Mucosa of stomach (tissue), 1 donor: Measurements from ENCODE around the gene FRMPD2.
"Not testable (repeated sequence)": the region's sequence is repeated elsewhere in the genome, so short reads cannot be mapped to it uniquely, and the experiment has no call there.

ENCODE experiments used
- H3K27me3 ChIP-seq: one replicate; pipeline ENCODE4 v1.7.0; 2013; ENCODE audit warnings: mild to moderate bottlenecking, low read length; ENCODE audit not compliant: control insufficient read depth, insufficient read depth
- H3K36me3 ChIP-seq: one replicate; pipeline ENCODE4 v1.7.0; 2013; ENCODE audit warnings: low read length; ENCODE audit not compliant: control insufficient read depth, insufficient read depth
- H3K4me1 ChIP-seq: one replicate; pipeline ENCODE4 v1.7.0; 2013; ENCODE audit warnings: mild to moderate bottlenecking, low read length; ENCODE audit not compliant: control insufficient read depth, insufficient read depth
- H3K4me3 ChIP-seq: one replicate; pipeline ENCODE4 v1.7.0; 2013; ENCODE audit warnings: low read length
- H3K9ac ChIP-seq: one replicate; pipeline ENCODE4 v1.7.0; 2013; ENCODE audit warnings: mild to moderate bottlenecking, low read length, moderate library complexity
- H3K9me3 ChIP-seq: one replicate; pipeline ENCODE4 v1.7.0; 2013; ENCODE audit warnings: mild to moderate bottlenecking, low read length, moderate library complexity; ENCODE audit not compliant: control insufficient read depth
- donor health status: Pancreatic carcinoma.

FRMPD2 gene

DNA sequence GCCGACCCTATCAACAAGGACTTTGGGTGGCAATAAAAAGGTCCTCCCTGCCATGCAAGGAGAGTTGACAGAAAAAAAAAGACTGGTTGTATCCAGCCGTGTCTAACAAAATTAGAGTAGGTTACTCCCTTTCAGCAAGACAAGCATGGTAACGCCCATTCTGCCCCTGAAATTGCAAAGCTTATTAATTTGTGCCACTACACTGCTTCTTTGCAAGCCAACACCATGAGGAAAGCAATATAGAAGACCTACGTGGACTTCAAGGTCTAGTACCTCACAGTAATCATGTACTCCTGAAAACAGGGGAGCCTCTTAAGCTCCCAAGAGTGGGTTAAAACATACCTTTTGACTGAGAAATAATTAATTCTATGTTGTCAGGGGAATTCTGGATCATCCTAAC, 90.3 kb downstream of the FRMPD2 start:
- Histone ChIP-seq H3K9me3 (no peaks in the 10 kb centered on the region), H3K4me3 (no peak overlapping the region), H3K4me1 (no peaks in the 10 kb centered on the region), H3K36me3 (no peaks in the 10 kb centered on the region), H3K9ac (no peak overlapping the region), H3K27me3 (peaks cover 4% of the 10 kb centered on the region)

DNA sequence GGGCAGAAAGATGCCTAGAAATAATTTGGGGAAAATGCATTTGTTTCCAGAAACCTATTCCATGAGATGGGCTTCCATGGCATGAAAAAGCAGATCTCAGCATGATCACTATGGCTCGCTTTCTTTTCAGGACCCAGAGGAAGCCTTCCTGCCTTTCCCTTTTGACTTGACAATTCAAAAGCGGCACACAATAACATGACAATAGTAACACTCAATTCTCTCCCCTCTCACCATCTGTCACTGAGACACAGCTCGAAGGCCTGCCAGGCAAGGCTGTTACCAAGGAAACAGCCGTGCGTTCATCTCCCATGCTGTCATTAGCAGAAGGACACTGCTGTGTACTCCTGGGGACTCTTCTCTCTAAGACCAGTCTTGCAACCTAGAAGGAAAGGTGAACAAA, 101.8 kb downstream of the FRMPD2 start:
- H3K27me3 ChIP-seq, H3K9me3 ChIP-seq, H3K9ac ChIP-seq, H3K36me3 ChIP-seq, H3K4me3 ChIP-seq, H3K4me1 ChIP-seq: not testable (repeated sequence)

DNA sequence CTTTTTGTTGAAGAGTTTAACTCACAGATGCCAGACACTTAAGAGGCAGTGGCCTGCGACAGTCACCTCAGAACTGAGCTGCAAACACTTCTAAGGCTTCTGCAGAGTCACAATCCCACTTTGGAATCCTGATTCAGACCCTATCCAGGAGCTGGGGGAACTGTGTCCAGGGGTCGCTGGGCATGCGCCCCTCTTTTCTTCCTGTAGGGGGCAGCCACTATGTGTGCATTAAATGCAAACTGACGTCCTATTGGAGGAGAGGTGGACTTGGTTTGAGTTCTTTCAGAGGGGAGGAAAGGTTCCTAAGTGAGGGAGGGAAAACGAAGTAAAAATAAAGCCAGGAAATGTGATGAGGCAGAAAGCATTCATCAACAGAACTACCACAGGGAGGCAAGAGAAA, 113.8 kb downstream of the FRMPD2 start:
- not testable (repeated sequence) for H3K4me1 ChIP-seq, H3K9me3 ChIP-seq, H3K4me3 ChIP-seq, H3K9ac ChIP-seq, H3K36me3 ChIP-seq, H3K27me3 ChIP-seq

DNA sequence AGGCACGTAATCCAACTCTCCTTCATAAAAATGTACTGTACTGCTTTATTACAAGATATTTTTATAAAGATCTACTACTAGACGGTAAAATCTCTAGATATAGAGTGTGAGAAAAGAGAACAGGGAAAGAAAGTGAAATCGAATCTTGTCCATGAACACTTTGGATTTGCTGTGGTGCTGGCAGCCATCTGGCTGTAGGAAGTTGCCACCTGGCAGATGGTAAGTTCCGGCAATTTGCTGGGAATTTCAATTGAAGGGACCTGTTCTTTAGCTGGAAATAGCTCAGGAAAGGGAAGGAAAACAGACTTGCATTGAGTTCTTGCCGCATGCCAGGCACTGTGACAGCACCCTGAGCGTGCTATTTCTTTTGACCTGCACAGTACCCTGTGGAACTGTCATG, 114.3 kb downstream of the FRMPD2 start:
- H3K4me3 ChIP-seq, H3K4me1 ChIP-seq, H3K27me3 ChIP-seq, H3K36me3 ChIP-seq, H3K9me3 ChIP-seq, H3K9ac ChIP-seq: not testable (repeated sequence)

DNA sequence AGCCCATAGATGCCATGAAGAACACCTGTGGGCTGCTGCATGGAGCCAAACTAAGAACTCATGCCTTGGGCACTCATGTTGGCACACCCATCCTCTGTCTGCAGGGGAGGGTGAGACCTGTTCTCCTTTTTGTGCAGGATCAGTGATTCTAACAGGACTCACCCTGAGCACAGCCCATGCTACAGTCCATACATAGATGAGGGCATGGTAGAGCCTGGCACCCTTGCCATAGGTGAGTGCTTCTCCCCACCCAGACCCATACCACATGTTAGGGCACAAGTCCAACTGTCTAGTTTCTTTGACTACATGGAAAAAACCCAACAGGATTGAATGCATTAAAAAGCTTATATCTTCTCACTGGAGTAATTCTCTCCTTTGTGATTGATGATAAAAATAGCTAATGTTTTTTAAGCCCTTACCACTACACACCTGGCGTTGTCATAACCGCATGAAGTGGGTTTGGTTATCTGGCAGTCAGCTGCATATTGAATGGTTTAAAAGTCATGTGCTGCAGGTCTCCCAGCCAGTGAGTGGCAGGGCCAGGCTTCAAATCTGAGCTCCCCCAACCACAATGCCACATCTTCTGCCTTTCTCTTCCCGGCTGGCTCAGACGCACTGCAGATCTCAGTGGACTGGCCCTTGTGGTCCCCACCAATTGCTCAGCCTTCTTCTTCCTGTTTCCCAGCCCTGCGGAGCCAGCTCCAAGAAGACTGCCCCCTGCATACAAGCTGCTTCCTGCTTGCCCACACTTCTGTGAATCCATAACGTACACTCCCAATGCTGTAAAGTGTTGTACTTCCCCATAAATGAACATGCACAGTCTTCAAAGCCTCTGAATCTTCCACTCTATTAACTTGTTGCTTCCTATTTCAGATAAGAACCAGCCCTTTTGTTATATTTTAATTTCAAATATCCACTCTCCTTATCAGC, 120.0 kb downstream of the FRMPD2 start:
- H3K27me3 ChIP-seq, H3K9ac ChIP-seq: not testable (repeated sequence)

DNA sequence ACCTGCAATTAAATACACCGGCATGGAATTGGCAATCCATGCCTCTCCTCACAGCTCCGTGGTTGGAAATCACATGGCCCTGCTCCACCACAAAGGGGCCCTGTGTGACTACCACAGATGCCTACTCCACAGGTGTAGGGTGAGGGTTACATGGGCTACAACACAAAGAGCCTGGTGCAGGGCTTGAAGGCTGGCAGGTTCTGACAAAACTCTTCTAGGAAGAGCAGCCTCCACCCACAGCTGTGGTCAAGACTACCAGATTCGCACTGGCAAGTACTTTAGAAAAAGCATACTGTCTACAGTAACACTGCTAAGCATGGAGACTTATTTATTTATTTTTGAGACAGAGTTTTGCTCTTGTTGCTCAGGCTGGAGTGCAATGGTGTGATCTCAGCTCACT, 126.9 kb downstream of the FRMPD2 start:
- not testable (repeated sequence) for H3K4me3 ChIP-seq

More for the DNA sequence above, 120.0 kb downstream of the FRMPD2 start:
- H3K4me3 ChIP-seq, H3K4me1 ChIP-seq, H3K36me3 ChIP-seq, H3K9me3 ChIP-seq: not testable (repeated sequence)

DNA sequence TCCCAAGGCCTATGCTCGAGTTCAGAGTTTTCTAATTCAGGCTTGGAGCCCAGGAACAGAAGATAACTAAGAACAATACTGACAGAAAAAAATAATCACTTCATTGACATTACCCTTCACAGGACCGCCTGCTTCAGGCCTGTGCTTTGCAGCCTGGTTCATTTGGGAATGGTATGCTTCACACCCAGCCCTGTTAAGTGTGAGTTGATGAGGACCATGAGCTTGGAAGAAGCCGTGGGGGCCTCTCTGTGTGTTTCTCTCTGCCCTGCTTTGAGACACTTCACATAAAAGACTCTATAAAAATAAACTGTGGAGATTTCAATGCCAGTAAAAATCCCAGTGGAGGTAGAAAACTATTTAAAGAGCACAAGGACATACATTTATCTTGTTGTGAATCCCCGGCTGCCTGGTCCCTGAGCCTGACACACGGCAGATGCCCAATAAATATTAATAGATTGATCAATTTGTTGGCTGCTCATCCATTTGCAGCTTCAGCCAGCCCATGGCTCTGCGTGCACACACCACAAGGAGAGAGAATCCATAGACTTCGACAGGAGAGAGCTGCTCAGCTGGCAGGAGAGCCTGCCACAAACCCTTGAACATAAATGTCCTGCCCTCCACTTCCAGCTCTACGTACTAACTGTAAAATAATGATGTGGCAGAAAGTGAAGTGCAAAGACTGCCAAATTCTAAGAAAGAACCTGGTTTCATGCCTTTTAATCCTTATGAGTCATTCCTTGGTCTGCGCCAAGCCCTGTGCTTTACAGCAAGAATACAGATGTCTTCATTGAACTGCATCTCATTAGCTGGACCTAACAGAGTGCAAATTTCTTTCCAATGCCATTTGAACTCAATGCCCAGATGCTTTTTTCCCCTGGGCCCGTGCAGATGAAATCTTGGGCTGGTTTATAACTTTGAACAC, 130.5 kb downstream of the FRMPD2 start:
- not testable (repeated sequence) for H3K4me3 ChIP-seq, H3K9me3 ChIP-seq, H3K27me3 ChIP-seq, H3K9ac ChIP-seq, H3K4me1 ChIP-seq, H3K36me3 ChIP-seq

More for the DNA sequence above, 126.9 kb downstream of the FRMPD2 start:
- H3K27me3 ChIP-seq, H3K36me3 ChIP-seq, H3K4me1 ChIP-seq, H3K9me3 ChIP-seq, H3K9ac ChIP-seq: not testable (repeated sequence)

DNA sequence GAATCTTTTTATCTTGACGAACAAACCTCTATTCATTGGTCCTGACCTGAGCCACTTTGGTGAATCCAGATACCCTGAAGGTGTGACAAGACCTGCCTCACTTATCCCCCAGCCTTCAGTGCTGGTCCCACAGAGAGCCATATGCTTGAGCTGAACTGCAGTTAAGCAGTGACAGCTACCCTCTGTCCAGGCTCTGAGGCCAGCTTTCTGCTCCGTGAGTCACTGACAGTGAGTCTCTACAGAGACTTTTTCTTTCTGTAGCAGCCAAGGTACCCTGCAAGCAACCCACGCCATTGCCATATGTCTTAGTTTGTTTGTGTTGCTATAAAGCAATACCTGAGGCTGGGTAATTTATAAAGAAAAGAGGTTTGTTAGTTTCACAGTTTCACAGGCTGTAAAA, 133.5 kb downstream of the FRMPD2 start:
- not testable (repeated sequence) for H3K27me3 ChIP-seq, H3K9me3 ChIP-seq, H3K4me3 ChIP-seq

DNA sequence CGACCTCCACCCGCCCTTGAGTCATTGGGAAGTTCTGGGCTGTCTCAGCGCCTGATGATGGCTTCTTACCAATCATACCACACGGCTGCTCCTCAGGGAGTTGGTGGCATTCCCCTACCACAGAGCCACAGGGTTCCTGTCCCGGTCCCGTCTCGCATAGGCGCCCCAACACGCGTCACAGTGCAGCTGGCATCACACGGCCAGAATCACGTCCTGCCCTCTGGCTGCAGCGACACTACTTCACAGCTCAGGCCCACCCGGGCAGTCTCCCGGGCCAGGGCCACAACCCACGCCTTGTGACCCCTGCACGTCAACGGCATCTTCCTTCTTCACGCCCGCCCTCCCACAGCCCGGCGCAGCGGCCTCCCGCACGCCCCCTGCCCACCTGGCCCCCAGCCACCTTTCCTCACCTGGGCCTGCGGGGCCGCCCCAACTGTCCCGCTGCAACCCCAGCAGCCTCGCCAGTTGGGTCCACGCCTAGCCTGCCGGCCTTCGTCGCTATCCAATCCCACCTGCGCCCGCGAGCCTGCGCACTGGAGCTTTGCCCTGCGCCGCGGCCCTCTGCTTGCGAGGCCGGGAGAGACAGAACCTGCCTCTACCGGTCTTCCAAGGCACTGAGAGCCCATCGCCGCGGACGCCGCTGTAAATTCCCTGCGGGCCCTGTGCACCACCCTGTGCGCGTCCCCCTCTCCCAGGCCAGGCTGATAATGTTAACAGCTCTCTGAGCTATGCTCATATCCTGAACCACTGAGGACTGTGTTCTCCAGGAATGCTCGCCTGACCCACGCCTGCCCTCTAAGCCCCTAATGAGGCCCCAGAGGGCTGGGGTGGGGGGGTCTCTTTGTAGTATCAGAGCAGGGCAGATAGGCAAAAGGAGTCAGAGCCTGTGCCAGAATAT, 134.3 kb downstream of the FRMPD2 start:
- not testable (repeated sequence) for H3K9ac ChIP-seq, H3K9me3 ChIP-seq, H3K27me3 ChIP-seq, H3K4me1 ChIP-seq, H3K4me3 ChIP-seq, H3K36me3 ChIP-seq

More for the DNA sequence above, 133.5 kb downstream of the FRMPD2 start:
- not testable (repeated sequence) for H3K9ac ChIP-seq, H3K4me1 ChIP-seq, H3K36me3 ChIP-seq

DNA sequence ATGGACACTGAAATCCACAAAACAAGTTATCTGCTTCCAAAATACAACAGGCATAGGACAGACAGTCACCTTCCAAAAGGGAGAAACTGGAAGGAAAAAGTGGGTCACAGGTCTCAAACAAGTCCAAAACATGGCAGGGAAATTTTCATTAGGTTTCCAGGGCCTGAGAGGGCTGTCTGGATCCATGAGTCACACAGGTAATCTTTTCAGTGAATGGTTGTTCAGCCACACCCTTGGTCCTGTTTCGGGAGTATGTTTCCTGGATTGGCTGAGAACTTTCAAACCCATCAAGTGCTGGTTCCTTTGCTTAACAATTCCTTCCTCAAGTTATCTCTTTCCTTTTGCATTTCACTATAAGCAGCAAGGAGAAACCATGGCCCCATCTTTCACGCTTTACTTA, 145.5 kb downstream of the FRMPD2 start:
- not testable (repeated sequence) for H3K4me1 ChIP-seq, H3K36me3 ChIP-seq, H3K27me3 ChIP-seq, H3K4me3 ChIP-seq, H3K9me3 ChIP-seq, H3K9ac ChIP-seq

DNA sequence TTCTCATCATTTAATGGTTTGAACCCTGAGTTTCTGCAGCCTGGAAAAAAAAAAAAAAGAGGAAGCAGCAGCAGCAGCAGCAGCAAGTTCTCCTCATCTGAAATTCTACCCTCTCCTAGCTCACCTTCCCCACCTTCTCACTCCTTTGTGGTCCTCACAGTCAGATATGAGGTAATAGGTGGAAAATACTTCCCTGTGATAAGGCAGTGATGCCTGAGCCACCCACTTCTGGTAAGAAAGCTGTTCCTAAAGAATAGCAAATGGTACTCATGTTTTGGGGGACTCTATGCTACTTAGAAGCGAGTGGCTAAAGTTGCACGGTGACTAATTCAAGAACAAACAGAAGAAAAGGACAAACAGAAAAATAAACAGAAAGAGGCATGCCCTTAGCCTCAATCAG, 148.2 kb downstream of the FRMPD2 start:
- H3K4me3 ChIP-seq, H3K4me1 ChIP-seq, H3K9me3 ChIP-seq, H3K36me3 ChIP-seq, H3K27me3 ChIP-seq, H3K9ac ChIP-seq: not testable (repeated sequence)

DNA sequence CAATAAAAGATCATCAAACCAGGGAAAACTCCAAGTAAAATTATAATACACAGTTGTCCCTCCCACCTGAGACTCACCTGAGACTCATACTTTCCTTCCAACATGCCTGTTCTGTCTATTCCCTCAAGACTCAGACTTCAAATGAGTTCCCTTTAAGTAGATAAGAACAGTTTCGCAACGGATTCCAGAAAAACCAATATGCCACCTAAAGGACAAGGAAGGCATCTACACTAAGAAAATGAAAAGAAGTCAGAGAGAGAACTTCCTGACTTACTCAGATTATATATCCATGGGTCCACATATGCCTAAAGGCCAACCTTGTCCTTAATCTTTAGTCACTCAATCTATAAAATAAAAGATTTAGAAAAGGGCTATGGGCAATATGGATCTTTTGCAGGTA, 148.9 kb downstream of the FRMPD2 start:
- H3K9ac ChIP-seq, H3K27me3 ChIP-seq, H3K36me3 ChIP-seq, H3K4me1 ChIP-seq, H3K4me3 ChIP-seq, H3K9me3 ChIP-seq: not testable (repeated sequence)
